GM12872 (cell line): ENCODE data around the gene BABAM1.

ENCODE experiments used
- CTCF ChIP-seq: IDR thresholded peaks from 3 replicates; pipeline ENCODE4 v1.5.1; 2011; ENCODE audit warnings: low read depth, mild to moderate bottlenecking, low read length, moderate library complexity; ENCODE audit not compliant: insufficient read depth

BABAM1 gene

GRCh38 chr19:17255150-17255621 is 12.1 kb upstream of the BABAM1 start:
- no peak for TF ChIP-seq CTCF

GRCh38 chr19:17256130-17256529 is 11.1 kb upstream of the BABAM1 start:
- no peak for TF ChIP-seq CTCF

GRCh38 chr19:17259118-17259780 is 8.0 kb upstream of the BABAM1 start:
- TF ChIP-seq CTCF, result no peak

- TF ChIP-seq CTCF, result no peak
These were observed 7.3 kb upstream of the BABAM1 start for GRCh38 chr19:17259934-17260333.

GRCh38 chr19:17260842-17261325 is 6.4 kb upstream of the BABAM1 start:
- peak; percentile 99 for TF ChIP-seq CTCF

- TF ChIP-seq CTCF, result no peak
These were observed 4.7 kb upstream of the BABAM1 start for GRCh38 chr19:17262557-17262956.

GRCh38 chr19:17263712-17264640 is 3.3 kb upstream of the BABAM1 start:
- TF ChIP-seq CTCF, result no peak
